Esophagus muscularis mucosa (tissue), 4 donors: ENCODE measurements around the gene CYSLTR2. TPM values are rescaled to one million over a fixed set of nuclear protein-coding genes. Genes with fewer than 3 reads are reported as not detected.
"Not testable (repeated sequence)": the region's sequence is repeated elsewhere in the genome, so short reads cannot be mapped to it uniquely, and the experiment has no call there.

Experiments used
- DNase-seq: peaks from one replicate; pipeline ENCODE4 v3.0.0-alpha.2; 2017; ENCODE audit errors: extremely low spot score
- H3K27ac ChIP-seq, 4 donors: fragments of 200-600 bp; sonication (generic); replicated peaks in 1 of 4; 1 replicate in 3 of 4; 2 replicates in 1 of 4; pipeline ENCODE4 v1.5.1; 2016 to 2019; ENCODE audit warnings: mild to moderate bottlenecking in 1 of 4
- H3K27me3 ChIP-seq, 4 donors: fragments of 200-600 bp; sonication (generic); one replicate each; pipeline versions ENCODE4 v1.5.1 to v1.6.0; 2016 to 2019
- H3K36me3 ChIP-seq, 4 donors: fragments of 200-600 bp; sonication (generic); one replicate each; pipeline ENCODE4 v1.5.1; 2016 to 2019
- H3K4me1 ChIP-seq, 4 donors: fragments of 200-600 bp; sonication (generic); one replicate each; pipeline ENCODE4 v1.5.1; 2016 to 2019
- H3K4me3 ChIP-seq, 4 donors: fragments of 200-600 bp; sonication (generic); 1 replicate in 2 of 4; 2 replicates in 2 of 4; pipeline ENCODE4 v1.5.1; 2016 to 2019; ENCODE audit warnings: mild to moderate bottlenecking in 4 of 4, moderate library complexity in 1 of 4
- H3K9me3 ChIP-seq, 4 donors: fragments of 200-600 bp; sonication (generic); 1 replicate in 3 of 4; 2 replicates in 1 of 4; pipeline ENCODE4 v1.5.1; 2016 to 2019
- EP300 ChIP-seq: sonication (generic); formaldehyde crosslinking; IDR thresholded peaks from one replicate; pipeline ENCODE4 v1.6.1; 2017; ENCODE audit warnings: antibody characterized with exemption
- POLR2A ChIP-seq: fragments of 450-650 bp; IDR thresholded peaks from one replicate; pipeline ENCODE4 v1.6.1; 2017; ENCODE audit warnings: antibody characterized with exemption, moderate library complexity, mild to moderate bottlenecking, low read depth
- POLR2AphosphoS5 ChIP-seq, 2 donors: sonication (generic); formaldehyde crosslinking; IDR thresholded peaks; one replicate each; pipeline ENCODE4 v1.6.1; 2017; ENCODE audit warnings: antibody characterized with exemption in 2 of 2
- WGBS: methylation state at CpG from one replicate; pipeline ENCODE4 v1.1.5; 2018; 5-methylcytosine and 5-hydroxymethylcytosine counted together
- intact Hi-C: fragments of 100-400 bp; cut with DNase I; formaldehyde crosslinking; loops from one replicate; pipeline ENCODE4 v1.15.1; 2023
- total RNA-seq, 4 donors: library from RNA; depleted of rRNA; stranded (reverse); fragments of >200 nt; gene quantifications; one replicate each; pipeline versions ENCODE4 v1.1.0 to v1.2.1, GENCODE V29; 2016
- TF ChIP-seq, protein P1 (sequence below), 3 experiments: fragments of 200-600 bp in 2 of 3; fragments of 450-650 bp in 1 of 3; sonication (generic) in 2 of 3; IDR thresholded peaks; one replicate each; pipeline ENCODE4 v1.5.1; 2017 to 2019; ENCODE audit warnings: antibody characterized with exemption in 3 of 3, mild to moderate bottlenecking in 2 of 3, moderate library complexity in 1 of 3

Gene CYSLTR2
- total RNA-seq, 4 donors from 2014 or later: 0.83 to 4.2 (median 1.2) TPM

DNA sequence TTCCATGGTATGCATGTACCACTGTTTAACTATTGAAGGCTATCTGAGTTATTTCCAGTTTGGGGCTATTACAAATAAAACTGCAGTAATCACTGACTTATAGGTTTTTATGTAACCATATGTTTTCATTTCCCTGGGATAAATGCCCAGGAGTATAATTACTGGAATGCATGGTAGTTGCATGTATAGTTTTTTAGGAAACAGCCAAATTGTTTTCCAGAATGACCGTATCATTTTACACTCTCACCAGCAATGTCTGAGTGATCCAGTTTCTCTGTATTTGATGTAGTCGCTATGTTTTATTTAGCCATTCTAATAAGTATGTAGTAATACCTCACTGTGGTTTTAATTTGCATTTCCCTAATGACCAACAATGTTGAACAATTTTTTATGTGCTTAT is 42.0 kb downstream of the CYSLTR2 start:
- Histone ChIP-seq H3K27me3 (no peaks in the 10 kb centered on the region), H3K27ac (no peak overlapping the region), H3K36me3 (no peaks in the 10 kb centered on the region), H3K4me1 (no peaks in the 10 kb centered on the region), H3K4me3 (no peak overlapping the region), H3K9me3 (no peaks in the 10 kb centered on the region)
- TF ChIP-seq, protein P1, sequence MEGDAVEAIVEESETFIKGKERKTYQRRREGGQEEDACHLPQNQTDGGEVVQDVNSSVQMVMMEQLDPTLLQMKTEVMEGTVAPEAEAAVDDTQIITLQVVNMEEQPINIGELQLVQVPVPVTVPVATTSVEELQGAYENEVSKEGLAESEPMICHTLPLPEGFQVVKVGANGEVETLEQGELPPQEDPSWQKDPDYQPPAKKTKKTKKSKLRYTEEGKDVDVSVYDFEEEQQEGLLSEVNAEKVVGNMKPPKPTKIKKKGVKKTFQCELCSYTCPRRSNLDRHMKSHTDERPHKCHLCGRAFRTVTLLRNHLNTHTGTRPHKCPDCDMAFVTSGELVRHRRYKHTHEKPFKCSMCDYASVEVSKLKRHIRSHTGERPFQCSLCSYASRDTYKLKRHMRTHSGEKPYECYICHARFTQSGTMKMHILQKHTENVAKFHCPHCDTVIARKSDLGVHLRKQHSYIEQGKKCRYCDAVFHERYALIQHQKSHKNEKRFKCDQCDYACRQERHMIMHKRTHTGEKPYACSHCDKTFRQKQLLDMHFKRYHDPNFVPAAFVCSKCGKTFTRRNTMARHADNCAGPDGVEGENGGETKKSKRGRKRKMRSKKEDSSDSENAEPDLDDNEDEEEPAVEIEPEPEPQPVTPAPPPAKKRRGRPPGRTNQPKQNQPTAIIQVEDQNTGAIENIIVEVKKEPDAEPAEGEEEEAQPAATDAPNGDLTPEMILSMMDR (IDR thresholded peaks at IDR 0.05): no peak
- TF ChIP-seq POLR2A (no peak), POLR2AphosphoS5 (IDR thresholded peaks at IDR 0.05) (no peak), EP300 (no peak)
- 73% methylated on average over 2 of the region's 2 CpGs for WGBS
- no peak for DNase-seq
- intact Hi-C loops: no loop called here

DNA sequence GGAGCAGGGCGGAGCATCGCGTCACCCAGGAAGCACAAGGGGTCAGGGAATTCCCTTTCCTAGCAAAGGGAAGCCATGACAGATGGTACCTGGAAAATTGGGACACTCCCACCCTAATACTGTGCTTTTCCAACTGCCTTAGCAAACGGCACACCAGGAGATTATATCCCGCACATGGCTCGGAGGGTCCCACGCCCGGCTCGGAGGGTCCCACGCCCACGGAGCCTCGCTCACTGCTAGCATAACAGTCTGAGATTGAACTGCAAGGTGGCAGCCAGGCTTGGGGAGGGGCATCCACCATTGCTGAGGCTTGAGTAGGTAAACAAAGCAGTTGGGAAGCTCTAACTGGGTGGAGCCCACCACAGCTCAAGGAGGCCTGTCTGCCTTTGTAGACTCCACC is 42.9 kb downstream of the CYSLTR2 start:
- DNase-seq, H3K9me3 ChIP-seq, H3K4me3 ChIP-seq, intact Hi-C loops, H3K4me1 ChIP-seq, H3K36me3 ChIP-seq, H3K27ac ChIP-seq, H3K27me3 ChIP-seq: not testable (repeated sequence)
- 95% methylated on average over 11 of the region's 12 CpGs for WGBS

GRCh38 chr13:48707405-48707804 is 53.7 kb downstream of the CYSLTR2 start:
- Histone ChIP-seq H3K4me3 (no peak overlapping the region), H3K36me3 (peaks cover 0 to 4% (median 0%) of the 10 kb centered on the region in 4 donors), H3K9me3 (no peaks in the 10 kb centered on the region), H3K27me3 (no peaks in the 10 kb centered on the region), H3K4me1 (no peaks in the 10 kb centered on the region), H3K27ac (no peak overlapping the region)
- TF ChIP-seq EP300 (no peak), POLR2A (no peak), POLR2AphosphoS5 (IDR thresholded peaks at IDR 0.05) (no peak)
- TF ChIP-seq, protein P1 (IDR thresholded peaks at IDR 0.05): no peak
- 82% methylated on average over 5 of the region's 5 CpGs for WGBS
- intact Hi-C loops: no loop called here
- DNase-seq: no peak

DNA sequence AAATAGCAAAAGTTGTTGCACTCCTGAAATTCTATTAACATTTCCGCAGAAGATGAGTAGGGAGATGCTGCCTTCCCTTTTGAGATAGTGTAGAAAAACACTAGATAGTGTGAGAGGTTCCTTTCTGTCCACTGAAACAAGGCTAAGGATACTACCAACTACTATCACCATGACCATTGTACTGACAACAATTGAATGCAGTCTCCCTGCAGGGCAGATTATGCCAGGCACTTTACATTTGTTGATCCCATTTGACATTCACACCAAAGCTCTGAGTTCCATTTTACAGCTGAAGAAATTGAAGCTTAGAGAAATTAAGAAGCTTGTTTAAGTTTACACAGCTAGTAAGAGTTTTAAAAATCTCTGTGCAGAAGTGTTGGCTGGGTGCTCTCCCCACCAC is 55.0 kb downstream of the CYSLTR2 start:
- H3K36me3 ChIP-seq: peaks cover 0 to 4% (median 0%) of the 10 kb centered on the region in 4 donors
- WGBS: 94% methylated on average over 1 of the region's 1 CpG
- no peak overlapping the region for H3K27ac ChIP-seq
- H3K27me3 ChIP-seq: no peaks in the 10 kb centered on the region
- TF ChIP-seq EP300 (no peak), POLR2AphosphoS5 (IDR thresholded peaks at IDR 0.05) (no peak), POLR2A (no peak)
- TF ChIP-seq, protein P1 (IDR thresholded peaks at IDR 0.05): no peak
- intact Hi-C loops: no loop called here
- H3K9me3 ChIP-seq: no peaks in the 10 kb centered on the region
- H3K4me3 ChIP-seq: no peak overlapping the region
- no peaks in the 10 kb centered on the region for H3K4me1 ChIP-seq
- no peak for DNase-seq

DNA sequence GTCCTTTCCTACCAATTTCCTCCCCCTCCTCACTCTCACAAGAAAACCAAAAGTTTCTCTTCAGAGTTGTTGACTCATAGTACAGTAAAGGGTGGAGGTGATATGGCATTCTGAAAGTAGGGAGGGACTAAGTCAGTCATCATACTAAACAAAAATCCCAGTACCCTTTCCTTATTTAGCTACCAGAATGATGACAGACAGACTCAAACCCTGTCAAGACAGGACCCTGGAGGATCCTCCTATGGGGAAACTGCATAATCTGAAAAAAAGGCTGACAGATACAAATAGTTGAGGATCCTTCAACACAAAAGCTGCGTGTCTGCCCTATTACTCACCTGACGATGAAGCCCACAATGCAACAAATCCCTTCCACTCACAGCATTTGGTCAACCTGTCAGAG is 55.5 kb downstream of the CYSLTR2 start:
- TF ChIP-seq EP300 (no peak), POLR2A (no peak), POLR2AphosphoS5 (IDR thresholded peaks at IDR 0.05) (no peak)
- TF ChIP-seq, protein P1 (IDR thresholded peaks at IDR 0.05): no peak
- Histone ChIP-seq H3K27ac (no peak overlapping the region), H3K4me1 (no peaks in the 10 kb centered on the region), H3K9me3 (no peaks in the 10 kb centered on the region), H3K4me3 (no peak overlapping the region), H3K36me3 (peaks cover 0 to 4% (median 0%) of the 10 kb centered on the region in 4 donors), H3K27me3 (no peaks in the 10 kb centered on the region)
- intact Hi-C loops: no loop called here
- DNase-seq: no peak
- 94% methylated on average over 2 of the region's 2 CpGs for WGBS
